GM23338 (cell line): ENCODE data around the gene TICRR. TPM values are rescaled to one million over a fixed set of nuclear protein-coding genes. Genes with fewer than 3 reads are reported as not detected.

Experiments
- ATAC-seq: fragments of 200-7000 bp; cut with Tn5 transposase; 3 replicates; pipeline ENCODE4 v1.9.1; 2020
- DNase-seq: peaks from one replicate; pipeline ENCODE4 v3.0.0-alpha.2; 2015; ENCODE audit warnings: low spot score
- H2AFZ ChIP-seq: fragments of 200-600 bp; sonication (generic); 2 replicates; pipeline ENCODE4 v1.8.0; 2016; ENCODE audit warnings: antibody characterized with exemption, mild to moderate bottlenecking, moderate library complexity
- H3F3A ChIP-seq: fragments of 200-600 bp; sonication (generic); replicated peaks from 2 replicates; pipeline ENCODE4 v1.8.0; 2017; ENCODE audit warnings: antibody characterized with exemption, mixed run types, low read depth
- H3K27ac ChIP-seq: fragments of 200-600 bp; sonication (generic); 2 replicates; pipeline ENCODE4 v1.6.1; 2016; ENCODE audit warnings: low read depth
- H3K27me3 ChIP-seq: fragments of 200-600 bp; sonication (generic); 2 replicates; pipeline ENCODE4 v1.8.0; 2016; ENCODE audit warnings: mild to moderate bottlenecking, mixed run types, moderate library complexity; ENCODE audit not compliant: insufficient read depth
- H3K36me3 ChIP-seq: fragments of 200-600 bp; sonication (generic); 2 replicates; pipeline ENCODE4 v1.8.0; 2016; ENCODE audit warnings: mild to moderate bottlenecking; ENCODE audit not compliant: insufficient read depth
- H3K4me1 ChIP-seq: fragments of 200-600 bp; sonication (generic); 2 replicates; pipeline ENCODE4 v1.8.0; 2016; ENCODE audit warnings: mild to moderate bottlenecking, moderate library complexity; ENCODE audit not compliant: insufficient read depth
- H3K4me2 ChIP-seq: fragments of 200-600 bp; sonication (generic); 2 replicates; pipeline ENCODE4 v1.7.1; 2017; ENCODE audit warnings: mixed run types
- H3K4me3 ChIP-seq: fragments of 200-600 bp; sonication (generic); 2 replicates; pipeline ENCODE4 v1.6.1; 2016; ENCODE audit warnings: mixed run types
- H3K79me2 ChIP-seq: fragments of 200-600 bp; sonication (generic); replicated peaks from 2 replicates; pipeline ENCODE4 v1.8.0; 2017; ENCODE audit warnings: mild to moderate bottlenecking; ENCODE audit not compliant: insufficient read depth
- H3K9me2 ChIP-seq: fragments of 200-600 bp; sonication (generic); 2 replicates; pipeline ENCODE4 v1.8.0; 2017; ENCODE audit not compliant: insufficient read depth
- H4K20me1 ChIP-seq: fragments of 200-600 bp; sonication (generic); replicated peaks from 2 replicates; pipeline ENCODE4 v1.8.0; 2017; ENCODE audit warnings: mild to moderate bottlenecking; ENCODE audit not compliant: insufficient read depth
- H3K27ac Mint-ChIP-seq: 2 replicates; pipeline ENCODE4 v1.8.0; 2020; ENCODE audit warnings: inconsistent platforms, mild to moderate bottlenecking, moderate library complexity, mixed read lengths
- H3K27me3 Mint-ChIP-seq: 3 replicates; pipeline ENCODE4 v1.8.0; 2022; ENCODE audit warnings: low read depth, mild to moderate bottlenecking, moderate library complexity, mixed read lengths, inconsistent platforms; ENCODE audit not compliant: insufficient read depth, poor library complexity
- H3K36me3 Mint-ChIP-seq: 3 replicates; pipeline ENCODE4 v1.8.0; 2021; ENCODE audit warnings: low read depth, mild to moderate bottlenecking, inconsistent platforms, moderate library complexity, mixed read lengths
- H3K4me1 Mint-ChIP-seq: 3 replicates; pipeline ENCODE4 v1.8.0; 2020; ENCODE audit warnings: mild to moderate bottlenecking, inconsistent platforms, mixed read lengths
- H3K4me3 Mint-ChIP-seq: 3 replicates; pipeline ENCODE4 v1.8.0; 2021; ENCODE audit warnings: moderate library complexity, mild to moderate bottlenecking, inconsistent platforms, mixed read lengths
- H3K9me3 Mint-ChIP-seq: 3 replicates; pipeline ENCODE4 v1.8.0; 2020; ENCODE audit warnings: moderate library complexity, mild to moderate bottlenecking, inconsistent platforms, mixed read lengths
- CREB1 ChIP-seq: fragments of 250-450 bp; sonication (Bioruptor Pico); IDR thresholded peaks from 2 replicates; pipeline ENCODE4 v1.5.0; 2020; ENCODE audit warnings: low read depth, mild to moderate bottlenecking, moderate library complexity
- CTCF ChIP-seq, 2 experiments: fragments of 200-600 bp in 1 of 2; sonication (generic) in 1 of 2; conservative IDR thresholded peaks; 2 replicates each; pipeline versions ENCODE4 v1.5.1 to v1.6.1; 2016 to 2017; ENCODE audit warnings: antibody characterized with exemption in 2 of 2, low read depth in 2 of 2, mild to moderate bottlenecking in 2 of 2, moderate library complexity in 1 of 2
- EZH2 ChIP-seq: fragments of 200-600 bp; sonication (generic); IDR thresholded peaks from one replicate; pipeline ENCODE4 v1.8.0; 2017; ENCODE audit warnings: antibody characterized with exemption, mild to moderate bottlenecking, low read depth; ENCODE audit not compliant: unreplicated experiment
- EZH2phosphoT487 ChIP-seq: fragments of 200-600 bp; sonication (generic); IDR thresholded peaks from one replicate; pipeline ENCODE4 v1.8.1; 2018; ENCODE audit warnings: antibody characterized with exemption; ENCODE audit not compliant: unreplicated experiment
- JUNB ChIP-seq: IDR thresholded peaks from one replicate; pipeline ENCODE4 v1.6.1; 2016; ENCODE audit warnings: antibody characterized with exemption; ENCODE audit not compliant: unreplicated experiment
- REST ChIP-seq: IDR thresholded peaks from one replicate; pipeline ENCODE4 v1.6.1; 2018; ENCODE audit warnings: antibody characterized with exemption; ENCODE audit not compliant: unreplicated experiment
- ZNF114 ChIP-seq: fragments of 250-450 bp; sonication (Bioruptor Pico); IDR thresholded peaks from 2 replicates; pipeline ENCODE4 v1.5.0; 2020; ENCODE audit warnings: mild to moderate bottlenecking, moderate library complexity
- ZNF331 ChIP-seq: fragments of 250-450 bp; sonication (Bioruptor Pico); IDR thresholded peaks from 2 replicates; pipeline ENCODE4 v1.5.0; 2020; ENCODE audit warnings: low read depth, mild to moderate bottlenecking, moderate library complexity
- ZNF462 ChIP-seq: fragments of 250-450 bp; sonication (Bioruptor Pico); IDR thresholded peaks from 2 replicates; pipeline ENCODE4 v1.5.0; 2020; ENCODE audit warnings: mild to moderate bottlenecking, moderate library complexity
- polyA plus RNA-seq: library from polyadenylated mRNA; unstranded; fragments of >200 nt; fragmentation: Nextera tagmentation; extraction: Ambion mirVana; gene quantifications from 2 replicates; pipeline ENCODE4 v1.2.1, GENCODE V29; 2016
- total RNA-seq: library from RNA; depleted of rRNA; stranded (reverse); fragments of >200 nt; shearing (Covaris generic); gene quantifications from 2 replicates; pipeline ENCODE4 v1.2.3, GENCODE V29; 2014

TICRR gene
- total and polyA plus RNA-seq, 2 experiments from 2014 or later: 11.2 to 42.3 TPM

- TF ChIP-seq CTCF (conservative IDR thresholded peaks at IDR 0.05; ENCODE audit: low read depth in 2 of 2): no peak
These were observed 78.3 kb downstream of the TICRR start (continued) for GRCh38 chr15:89653578-89653977.

GRCh38 chr15:89654301-89654761 lies 79.1 kb downstream of the TICRR start:
- Histone ChIP-seq H3K4me1 (peaks cover 5% of the 10 kb centered on the region; the same call in 1 of the 2 replicates), H2AFZ (peak overlapping the region; percentile 90), H3K27ac (no peak overlapping the region), H3K27me3 (no peaks in the 10 kb centered on the region), H3K79me2 (peaks cover 16% of the 10 kb centered on the region), H4K20me1 (no peaks in the 10 kb centered on the region; the same call in 1 of the 2 replicates), H3K4me2 (peak overlapping the region; percentile 95), H3F3A (no peaks in the 10 kb centered on the region), H3K36me3 (no peaks in the 10 kb centered on the region), H3K9me2 (no peaks in the 10 kb centered on the region), H3K4me3 (peak overlapping the region; percentile 91)
- H3K36me3 Mint-ChIP-seq: peaks cover 17% of the 10 kb centered on the region
- no peaks in the 10 kb centered on the region for H3K9me3 Mint-ChIP-seq
- no peak overlapping the region for H3K27ac Mint-ChIP-seq
- peaks cover 5% of the 10 kb centered on the region for H3K27me3 Mint-ChIP-seq
- DNase-seq: no peak
- H3K4me1 Mint-ChIP-seq: peaks cover 10% of the 10 kb centered on the region
- no peak for ATAC-seq
- peak overlapping the region; percentile 92 for H3K4me3 Mint-ChIP-seq
- TF ChIP-seq ZNF462 (no peak), EZH2 (no peak), JUNB (no peak), ZNF331 (CRISPR knock-in tag) (no peak), CTCF (conservative IDR thresholded peaks at IDR 0.05; ENCODE audit: low read depth in 2 of 2) (no peak), ZNF114 (CRISPR knock-in tag) (no peak), EZH2phosphoT487 (no peak), CREB1 (CRISPR knock-in tag) (no peak), REST (no peak)
